NK-92 treated with Interleukin-12 subunit alpha and Interleukin-12 subunit beta, amount 100 ng/mL, for 24 hours (cell line): Measurements from ENCODE around the gene THEM4.

ENCODE experiments used
- DNase-seq: peaks from one replicate; lab custom pipeline; 2025; lab: John Stamatoyannopoulos, UW

Gene THEM4

DNA sequence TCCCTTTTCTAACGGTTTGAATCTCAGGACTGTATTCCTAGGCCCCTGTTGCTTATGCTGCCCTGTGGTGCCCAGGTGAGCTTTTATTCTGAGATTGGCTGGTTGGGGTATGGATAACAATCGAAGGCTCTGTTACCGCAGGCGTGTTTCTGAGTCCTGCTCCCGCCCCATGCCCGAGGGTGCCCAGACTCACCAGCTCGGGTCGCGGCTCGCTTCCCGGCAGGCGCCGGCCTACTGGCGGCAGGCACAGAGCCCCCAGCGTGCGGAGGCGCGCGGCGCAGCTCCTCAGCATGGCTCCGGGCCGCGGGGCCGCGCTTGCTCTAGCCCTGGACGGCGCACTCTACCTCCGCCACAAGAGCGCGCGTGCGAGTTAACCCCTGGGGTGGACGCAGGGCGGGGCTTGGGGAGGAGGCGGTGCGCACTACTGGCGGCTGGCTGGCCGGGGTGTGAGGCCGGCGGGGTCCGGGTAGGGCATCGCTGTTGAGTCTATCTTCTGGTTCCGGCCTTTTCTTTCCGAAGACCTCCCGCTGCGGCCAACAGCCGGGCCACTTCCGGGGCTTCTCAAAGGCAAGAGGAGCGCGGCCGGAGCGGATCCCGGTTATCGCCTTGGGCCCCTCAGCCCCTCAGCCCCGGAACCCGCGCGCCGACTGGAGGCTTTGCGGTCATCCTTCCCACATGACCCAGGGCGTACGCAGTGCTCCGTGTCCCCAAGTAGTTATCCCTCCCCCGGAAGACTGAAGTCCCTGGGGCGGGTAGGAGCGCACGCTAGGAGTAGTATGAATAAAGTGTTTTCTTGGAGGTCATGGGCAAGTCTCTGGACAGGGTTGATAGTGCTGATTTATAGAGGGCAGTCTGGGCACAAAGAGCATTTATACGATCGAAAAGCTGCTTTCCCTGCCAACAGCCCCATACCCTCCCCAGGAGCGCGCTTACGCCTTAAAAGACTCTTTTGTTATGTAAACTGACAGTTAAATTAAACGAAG is at the start of gene THEM4:
Gene THEM4 (minus strand): TSS at position 345 of the 983 bp plus-strand sequence. CDS start 53 bp downstream, at position 292.
- DNase-seq, result peak; percentile 97

GRCh38 chr1:151958959-151959358 is 49.6 kb upstream of the THEM4 start:
- no peak for DNase-seq

- DNase-seq, result no peak
These were observed 47.7 kb upstream of the THEM4 start for GRCh38 chr1:151956957-151957497.

- DNase-seq, result no peak
These were observed 44.2 kb upstream of the THEM4 start for GRCh38 chr1:151953409-151954094.

DNA sequence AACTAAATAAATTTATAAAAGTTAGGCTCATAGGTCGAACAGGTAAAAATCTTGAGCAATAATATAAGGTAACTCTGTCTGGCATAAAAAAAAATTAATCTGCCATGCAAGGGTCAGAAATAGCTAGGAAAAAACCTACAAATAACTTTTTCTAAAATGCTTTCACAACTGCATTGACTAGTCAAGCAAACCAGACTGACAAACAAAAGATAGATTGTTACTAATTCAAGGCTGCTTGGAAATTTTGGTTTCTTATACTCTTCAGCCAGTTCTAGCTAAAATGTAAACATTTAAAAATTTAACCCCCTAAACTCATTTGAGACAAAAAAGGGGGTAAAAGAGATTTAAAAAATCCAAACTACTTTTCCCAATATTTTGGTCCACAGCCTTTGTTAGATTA is 43.5 kb upstream of the THEM4 start:
- DNase-seq, result no peak

GRCh38 chr1:151949371-151950193 is 40.3 kb upstream of the THEM4 start:
- no peak for DNase-seq

GRCh38 chr1:151948506-151948905 is 39.2 kb upstream of the THEM4 start:
- no peak for DNase-seq

DNA sequence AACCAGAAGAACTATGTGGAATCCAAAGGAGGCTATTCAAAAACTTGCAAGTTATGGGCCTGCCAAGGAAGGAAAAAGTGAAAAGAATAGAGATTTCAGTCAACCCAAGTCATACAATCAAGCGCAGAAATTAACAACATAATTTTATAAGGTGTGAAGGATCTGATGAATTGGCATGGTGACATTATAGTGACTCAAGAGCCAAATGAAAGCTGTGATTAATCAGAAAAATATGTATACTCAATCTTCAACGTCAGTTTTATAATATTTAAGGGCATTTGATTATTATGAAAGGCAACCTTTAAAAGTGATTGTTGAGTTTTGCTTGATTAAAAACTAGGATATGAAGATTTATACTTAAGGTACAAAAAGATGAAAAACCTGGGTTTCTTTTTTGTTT is 37.8 kb upstream of the THEM4 start:
- no peak for DNase-seq

- DNase-seq, result peak; percentile 84
These were observed 36.7 kb upstream of the THEM4 start for GRCh38 chr1:151945725-151946722.

DNA sequence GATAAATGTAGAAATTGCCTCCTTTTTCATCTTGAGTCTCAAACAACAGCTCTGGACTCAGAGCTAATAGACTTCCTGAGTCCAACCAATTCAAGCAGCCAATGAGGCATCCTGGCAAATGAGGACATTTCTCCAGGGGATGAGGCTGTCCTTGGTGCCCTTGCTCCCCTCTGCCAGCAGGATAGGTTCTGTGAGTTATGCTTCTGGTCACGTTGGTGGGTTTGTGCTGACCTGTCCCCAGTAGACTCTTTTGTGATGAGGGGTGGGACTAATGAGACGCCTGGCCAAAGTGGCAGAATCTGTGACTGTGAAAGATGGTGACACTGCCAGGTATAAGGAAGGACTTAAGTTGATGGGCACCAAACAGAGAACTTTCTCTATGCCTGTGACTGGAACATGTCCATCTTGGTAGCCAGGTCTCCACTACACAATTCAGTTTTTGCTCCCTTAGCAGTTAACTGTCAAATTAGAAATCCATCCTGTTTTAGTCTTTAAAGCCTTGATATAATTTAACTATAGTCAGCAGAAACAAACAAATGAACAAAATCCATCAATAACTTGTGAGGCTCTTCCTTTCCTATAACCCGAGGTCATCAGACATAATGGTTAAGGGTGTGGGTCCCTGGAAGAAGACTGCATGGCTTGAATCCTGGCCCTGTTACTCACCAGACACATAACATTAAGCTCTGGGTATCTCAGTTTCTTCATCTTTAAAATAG is 35.7 kb upstream of the THEM4 start:
- no peak for DNase-seq

- no peak for DNase-seq
These were observed 35.0 kb upstream of the THEM4 start for GRCh38 chr1:151944126-151944856.

DNA sequence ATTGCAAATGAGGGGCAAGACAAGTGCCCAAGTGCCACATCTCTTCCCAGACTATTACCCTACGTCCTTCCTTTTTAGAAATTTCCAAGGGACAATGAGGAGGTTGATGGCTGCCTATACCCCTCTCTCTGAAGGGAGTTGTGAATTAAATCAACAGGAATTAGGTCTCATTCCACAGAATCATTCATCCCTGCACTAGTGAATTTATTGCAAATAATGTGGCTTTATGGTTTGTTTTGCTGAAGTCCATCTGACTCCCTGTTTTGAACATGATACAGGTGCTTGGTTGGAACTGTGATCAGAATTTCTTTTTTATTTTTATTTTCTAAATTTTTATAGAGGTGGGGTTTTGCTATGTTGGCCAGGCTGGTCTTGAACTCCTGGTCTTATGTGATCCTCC is 34.3 kb upstream of the THEM4 start:
- DNase-seq, result no peak

GRCh38 chr1:151942882-151943281 is 33.6 kb upstream of the THEM4 start:
- no peak for DNase-seq

DNA sequence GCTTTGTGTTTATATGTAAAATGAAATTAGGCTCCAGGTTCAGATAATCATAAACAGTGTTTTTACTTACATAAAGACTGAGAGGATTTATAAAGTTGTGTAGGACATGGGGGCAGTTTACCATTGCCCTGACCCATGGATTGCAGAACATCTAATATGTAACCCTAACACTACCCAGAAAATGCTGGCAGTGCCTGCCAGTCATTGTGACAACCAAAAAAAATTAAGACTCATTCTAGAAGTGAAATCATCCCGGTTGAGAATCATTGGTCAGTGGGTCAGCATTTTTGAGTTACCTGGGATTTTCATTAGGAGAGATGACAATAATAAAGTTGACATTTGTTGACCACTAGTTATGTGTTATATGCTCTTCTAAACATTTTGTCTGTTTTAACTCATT is 31.2 kb upstream of the THEM4 start:
- no peak for DNase-seq

DNA sequence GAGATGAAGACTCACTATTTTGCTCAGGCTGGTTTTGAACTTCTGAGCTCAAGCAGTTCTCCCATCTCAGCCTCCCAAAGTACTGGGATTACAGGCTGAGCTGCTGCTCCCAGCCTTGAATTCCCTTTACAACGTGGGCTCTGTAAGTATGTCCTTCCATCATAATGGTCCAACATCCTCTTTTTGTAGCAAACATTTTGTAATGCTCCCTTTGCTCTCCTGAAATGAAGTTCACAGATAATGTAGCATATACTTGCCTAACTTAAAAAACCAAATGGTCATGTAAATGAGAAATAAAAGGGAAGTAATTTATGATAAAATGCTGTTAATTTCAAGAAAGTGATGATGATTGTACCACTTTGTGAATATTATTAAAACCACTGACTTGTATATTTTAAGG is 30.5 kb upstream of the THEM4 start:
- no peak for DNase-seq

DNA sequence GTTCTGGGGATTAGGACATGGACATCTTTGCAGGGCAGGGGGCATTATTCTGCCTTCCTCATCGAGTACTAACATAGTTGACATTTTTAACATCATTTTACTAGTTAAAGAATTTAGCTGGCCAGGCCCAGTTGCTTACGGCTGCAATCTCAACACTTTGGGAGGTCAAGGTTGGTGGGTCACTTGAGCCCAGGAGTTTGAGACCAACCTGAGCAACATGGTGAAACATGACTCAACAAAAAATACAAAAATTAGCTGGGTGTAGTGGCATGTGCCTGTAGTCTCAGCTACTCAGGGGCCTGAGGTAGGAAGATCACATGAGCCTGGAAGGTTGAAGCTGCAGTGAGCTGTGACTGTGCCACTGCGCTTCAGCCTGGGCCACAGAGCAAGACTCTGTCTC is 29.8 kb upstream of the THEM4 start:
- DNase-seq, result no peak

- no peak for DNase-seq
These were observed 27.3 kb upstream of the THEM4 start for GRCh38 chr1:151936653-151937052.

DNA sequence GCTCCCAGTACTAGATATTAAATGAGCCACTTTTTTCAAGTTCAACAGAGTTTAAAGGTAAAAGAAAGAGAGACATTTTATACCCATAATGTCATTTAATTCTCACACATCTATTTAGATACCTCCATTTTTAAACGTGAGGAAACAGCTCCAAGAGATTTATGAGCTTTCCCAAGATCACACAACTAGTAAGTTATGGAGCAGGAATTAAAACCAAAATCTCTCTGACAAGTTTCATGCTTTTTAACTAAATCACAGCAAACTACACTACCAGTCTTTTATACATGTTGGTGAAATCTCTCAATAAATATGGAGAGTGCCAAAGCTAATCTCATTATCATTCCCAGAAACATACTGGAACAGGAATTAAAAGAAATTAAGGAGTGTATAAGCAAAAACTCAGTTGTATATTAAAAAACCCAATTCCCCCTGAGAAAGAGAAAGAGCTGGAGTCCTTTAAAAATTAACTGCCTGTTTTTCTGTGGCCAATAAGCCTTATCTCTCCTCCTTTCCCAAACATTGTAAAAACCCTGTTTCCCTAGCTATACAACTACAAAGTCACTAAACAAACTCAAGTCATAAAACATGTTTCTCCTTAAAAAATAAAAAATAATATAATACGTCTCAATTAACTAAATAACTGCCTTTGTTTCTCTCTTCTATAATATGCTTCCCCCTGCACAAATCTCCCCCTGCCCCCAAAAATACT is 26.7 kb upstream of the THEM4 start:
- no peak for DNase-seq

- no peak for DNase-seq
These were observed 25.8 kb upstream of the THEM4 start for GRCh38 chr1:151935154-151935553.
